OCI-LY1 (cell line): ENCODE data around the gene FEZ2.

Experiments
- CTCF ChIP-seq: fragments of 200-600 bp; sonication (generic), shearing (Covaris generic); IDR thresholded peaks from 2 replicates; pipeline ENCODE4 v1.5.1; 2017; ENCODE audit warnings: mild to moderate bottlenecking, antibody characterized with exemption, low read length, moderate library complexity, mixed read lengths
- EZH2 ChIP-seq: fragments of 200-600 bp; sonication (generic), shearing (Covaris generic); IDR thresholded peaks from 2 replicates; pipeline ENCODE4 v1.8.0; 2017; ENCODE audit warnings: borderline replicate concordance, mixed run types, mild to moderate bottlenecking, antibody characterized with exemption, low read length, moderate library complexity, mixed read lengths

GRCh38 chr2:36549165-36549574 lies 48.8 kb downstream of the FEZ2 start:
- TF ChIP-seq CTCF (no peak), EZH2 (no peak)
